Activated CD4-positive, alpha-beta T cell treated with anti-CD3 and anti-CD28 coated beads for 4 hours (primary cell): ENCODE results near the gene SAPCD1.
"Not testable (repeated sequence)": the region's sequence is repeated elsewhere in the genome, so short reads cannot be mapped to it uniquely, and the experiment has no call there.

Source experiments
- DNase-seq, 2 donors: peaks; one replicate each; pipeline ENCODE4 v3.0.0-alpha.2; 2020

Gene SAPCD1

DNA sequence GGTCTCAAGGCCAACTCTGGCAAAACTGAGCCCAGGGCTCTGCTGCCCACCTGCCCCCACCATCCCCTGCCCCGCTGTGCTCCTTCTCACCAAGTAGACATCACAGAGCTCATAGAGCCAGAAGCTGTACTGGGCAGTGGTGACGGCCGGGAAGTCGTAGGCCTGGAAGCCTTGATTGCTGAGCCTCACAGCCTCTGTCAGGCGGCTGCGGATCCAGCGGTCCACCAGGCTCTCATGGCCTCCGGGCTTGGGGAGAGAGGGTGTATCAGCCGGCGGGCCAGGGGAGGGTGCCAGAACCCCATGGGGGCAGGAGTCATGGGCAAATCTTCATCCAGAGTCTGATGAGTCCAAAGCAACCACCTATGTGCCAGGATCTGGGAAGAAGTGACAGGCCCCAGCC, 17.5 kb downstream of the SAPCD1 start:
- no peak for DNase-seq

DNA sequence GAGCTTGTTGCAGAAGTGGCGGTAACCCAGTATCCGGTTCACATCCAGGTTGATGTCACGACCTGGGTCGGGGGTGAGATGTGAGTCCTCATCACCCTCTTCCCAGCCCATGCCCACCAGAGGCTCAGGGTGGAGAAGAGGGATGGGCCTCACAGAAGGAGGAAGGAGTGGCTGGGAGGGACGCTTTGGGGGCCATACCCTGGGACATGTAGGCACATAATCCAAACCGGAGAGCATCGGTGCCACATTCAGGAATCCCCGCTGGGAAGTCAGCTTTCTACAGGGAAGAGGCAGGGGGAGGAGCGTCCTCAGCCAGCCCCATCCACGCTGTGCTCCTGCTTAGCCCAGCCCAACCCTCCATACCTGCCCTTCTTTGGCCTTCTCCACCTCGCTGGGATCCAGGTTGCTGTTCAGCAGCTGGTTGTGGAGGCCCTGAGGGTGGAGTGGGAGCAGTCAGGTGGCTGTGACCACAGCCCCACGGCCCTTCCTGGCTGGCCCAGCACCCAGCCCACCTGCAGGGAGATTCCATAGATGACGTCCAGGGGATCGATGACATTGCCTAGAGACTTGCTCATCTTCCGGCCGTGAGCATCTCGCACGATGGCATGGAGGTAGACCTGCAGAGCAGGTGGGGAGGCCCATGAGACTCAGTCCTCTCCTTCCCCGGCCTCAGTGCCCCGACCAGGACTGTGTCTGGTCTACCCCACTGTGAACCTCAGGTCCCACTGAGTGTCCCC, 18.2 kb downstream of the SAPCD1 start:
- DNase-seq, result no peak

DNA sequence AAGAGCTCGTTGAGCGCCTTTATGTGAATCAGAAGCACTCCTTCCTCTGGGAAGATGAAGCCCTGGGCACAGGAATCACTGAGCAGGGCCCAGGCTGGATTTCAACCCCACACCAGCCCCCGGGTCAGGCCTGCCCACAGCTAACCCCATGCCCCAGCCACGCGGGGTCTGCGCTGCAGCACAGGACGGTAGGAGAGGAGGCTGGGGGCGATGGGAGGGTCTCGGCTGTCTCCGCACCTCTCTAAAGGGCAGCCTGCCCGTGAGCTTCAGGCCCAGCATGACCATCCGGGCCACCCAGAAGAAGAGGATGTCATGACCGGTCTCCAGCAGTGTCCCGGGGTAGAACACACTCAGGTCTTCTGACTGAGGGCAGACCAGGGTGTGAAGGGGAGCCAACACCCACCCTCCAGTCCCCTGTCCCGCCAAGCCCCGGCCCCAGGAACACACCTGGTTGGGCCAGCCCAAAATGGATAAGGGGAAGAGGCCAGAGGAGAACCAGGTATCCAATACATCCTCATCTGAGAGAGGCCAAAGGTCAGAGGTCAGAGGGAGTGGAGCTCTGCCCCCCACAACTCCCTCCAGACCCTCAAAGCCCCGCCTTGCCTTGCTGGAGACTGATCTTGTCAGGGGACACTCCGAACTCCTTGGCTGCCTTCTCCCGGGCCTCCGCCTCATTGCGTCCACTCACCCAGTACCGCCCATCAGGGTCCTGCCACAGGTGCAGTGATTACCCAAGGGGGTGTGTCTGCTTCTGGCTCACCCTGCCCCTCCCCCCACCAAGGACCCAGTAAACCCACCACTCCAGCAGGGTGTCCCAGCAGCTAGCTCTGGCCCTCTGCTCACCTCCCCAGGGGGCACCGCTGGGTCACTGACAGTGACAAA, 19.0 kb downstream of the SAPCD1 start:
- DNase-seq, result no peak

DNA sequence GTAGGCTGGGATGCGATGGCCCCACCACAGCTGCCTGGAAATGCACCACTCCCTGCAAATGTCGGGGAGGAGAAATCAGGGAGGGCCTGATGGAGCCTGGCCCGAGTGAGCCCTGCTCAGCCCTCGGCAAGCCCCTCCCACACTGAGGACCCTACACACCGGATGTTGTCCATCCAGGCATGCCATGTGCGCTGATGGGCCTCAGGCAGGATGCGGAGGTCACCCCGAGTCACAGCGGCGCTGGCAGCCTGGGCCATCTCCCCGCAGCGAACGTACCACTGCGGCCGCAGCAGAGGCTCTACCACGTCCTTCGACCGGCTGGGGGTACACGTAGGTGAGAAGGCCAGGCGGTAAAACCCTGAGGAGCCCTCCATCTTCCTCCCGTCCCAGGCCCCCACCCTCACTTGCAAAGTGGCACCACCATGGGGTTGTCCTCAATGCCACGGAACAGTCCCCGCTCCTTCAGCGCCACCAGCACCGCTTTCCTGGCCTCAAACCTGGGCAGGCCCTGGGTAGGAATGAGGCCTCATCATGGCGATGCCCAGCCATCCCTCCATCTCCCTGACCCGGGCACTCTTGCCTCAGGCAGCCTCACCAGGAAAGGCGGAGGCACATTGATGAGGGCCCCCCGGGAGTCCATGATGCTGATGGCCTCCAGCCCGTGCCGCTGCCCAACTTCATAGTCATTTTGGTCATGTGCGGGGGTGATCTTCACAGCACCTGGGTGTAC, 19.8 kb downstream of the SAPCD1 start:
- DNase-seq, result no peak

DNA sequence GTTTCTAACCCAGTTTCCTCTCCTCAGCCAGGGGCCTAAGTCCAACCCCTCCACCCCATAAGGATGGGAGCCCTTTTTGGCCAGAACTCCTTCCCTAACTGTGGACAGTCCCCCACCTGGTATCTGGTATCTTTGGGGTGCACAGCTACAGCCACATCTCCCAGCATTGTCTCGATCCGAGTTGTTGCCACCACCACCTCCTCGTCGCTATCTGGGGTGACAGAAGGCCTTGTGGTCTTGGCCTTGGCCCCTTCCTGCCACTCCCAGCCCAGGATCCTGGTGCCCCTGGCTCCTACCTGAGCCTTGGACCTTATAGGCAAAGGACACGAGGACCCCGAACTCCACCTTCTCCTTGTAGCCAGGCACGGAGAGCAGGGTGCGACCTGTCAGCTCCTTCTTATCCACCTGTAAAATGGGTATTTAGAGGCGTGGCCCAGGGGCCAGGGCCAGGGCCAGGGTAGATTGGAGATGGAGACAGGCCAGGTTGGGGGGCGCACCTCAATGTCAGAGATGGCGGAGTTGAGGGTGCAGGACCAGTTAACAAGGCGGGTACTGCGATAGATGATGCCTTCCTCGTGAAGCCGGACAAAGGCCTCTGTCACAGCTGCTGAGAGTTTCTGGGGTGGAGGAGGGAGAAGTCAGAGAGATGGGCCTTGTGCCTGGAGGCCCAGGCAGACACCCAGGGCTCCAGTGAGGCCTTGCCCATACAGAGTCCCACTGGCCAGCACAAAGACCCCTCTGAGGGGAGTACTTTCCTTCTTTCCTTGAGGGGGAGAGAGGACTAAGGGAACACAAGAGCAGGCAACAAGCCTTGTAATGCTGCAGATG, 21.9 kb downstream of the SAPCD1 start:
- no peak for DNase-seq

DNA sequence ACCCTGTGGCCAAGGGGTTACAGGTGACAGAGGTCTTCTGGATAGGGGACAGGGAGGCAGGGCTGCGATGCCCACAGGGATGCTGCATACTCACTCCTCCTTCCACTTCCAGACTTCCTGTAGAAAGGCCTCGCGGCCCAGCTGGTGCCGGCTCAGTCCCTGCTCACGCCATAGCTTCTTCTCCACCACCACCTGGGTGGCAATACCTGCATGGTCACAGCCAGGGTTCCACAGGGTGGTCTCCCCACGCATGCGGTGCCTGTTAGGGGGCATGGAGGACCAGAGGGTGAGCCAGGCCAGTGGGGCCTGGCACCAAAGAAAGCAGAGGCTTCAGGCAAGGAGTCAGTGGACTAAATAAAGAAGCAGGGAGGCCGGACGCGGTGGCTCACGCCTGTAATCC, 23.0 kb downstream of the SAPCD1 start:
- DNase-seq, result no peak

DNA sequence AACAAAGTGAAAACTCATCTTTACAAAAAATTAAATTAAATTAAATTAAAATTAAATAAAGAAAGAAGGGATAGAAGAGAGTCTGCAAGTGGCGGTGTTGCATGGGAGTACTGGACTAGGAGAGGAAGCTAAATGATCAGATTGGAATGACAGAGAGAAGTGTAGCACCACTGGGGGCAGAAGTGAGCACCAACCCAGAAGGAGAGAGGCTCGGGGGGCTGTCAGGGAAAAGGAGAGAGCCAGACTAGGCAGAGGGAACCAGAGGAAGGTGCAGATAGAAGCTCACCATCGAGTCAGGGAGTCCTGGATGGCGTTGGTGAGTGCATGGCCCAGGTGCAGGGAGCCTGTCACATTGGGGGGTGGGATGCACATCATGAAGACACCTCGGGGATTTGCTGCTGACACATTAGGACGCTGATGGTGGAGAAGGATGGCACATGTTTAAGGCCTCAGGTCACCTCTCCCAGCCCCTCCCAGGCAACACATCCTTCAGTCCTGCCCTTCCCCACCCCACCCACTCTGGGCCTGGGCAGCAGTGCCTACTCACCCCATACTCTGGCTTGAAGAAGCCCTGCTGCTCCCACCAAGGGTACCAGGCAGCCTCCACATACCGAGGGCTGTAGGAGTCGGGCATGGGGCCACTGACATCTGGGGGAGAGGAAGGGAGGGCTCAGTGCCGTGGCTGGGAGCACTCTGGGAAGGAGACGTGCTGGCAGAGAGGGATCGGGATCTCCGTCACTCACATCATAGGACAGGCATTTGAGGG, 29.1 kb downstream of the SAPCD1 start:
- peak in 1 of 2 donors; percentile 41 for DNase-seq

DNA sequence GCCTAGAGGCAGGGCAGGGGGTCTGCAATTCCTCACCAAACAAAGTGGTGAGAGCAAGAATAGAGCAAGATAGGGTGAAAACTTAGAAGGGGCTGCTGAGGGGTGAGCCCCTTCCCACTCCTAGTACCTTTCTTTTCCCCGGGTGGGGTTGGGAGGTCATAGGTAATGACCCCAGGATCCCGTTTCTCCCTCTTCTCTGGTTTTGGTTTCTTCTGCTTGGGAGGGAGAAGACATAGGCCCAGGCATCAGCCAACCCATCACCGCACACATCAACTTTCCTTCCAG, 29.6 kb downstream of the SAPCD1 start:
- no peak for DNase-seq

DNA sequence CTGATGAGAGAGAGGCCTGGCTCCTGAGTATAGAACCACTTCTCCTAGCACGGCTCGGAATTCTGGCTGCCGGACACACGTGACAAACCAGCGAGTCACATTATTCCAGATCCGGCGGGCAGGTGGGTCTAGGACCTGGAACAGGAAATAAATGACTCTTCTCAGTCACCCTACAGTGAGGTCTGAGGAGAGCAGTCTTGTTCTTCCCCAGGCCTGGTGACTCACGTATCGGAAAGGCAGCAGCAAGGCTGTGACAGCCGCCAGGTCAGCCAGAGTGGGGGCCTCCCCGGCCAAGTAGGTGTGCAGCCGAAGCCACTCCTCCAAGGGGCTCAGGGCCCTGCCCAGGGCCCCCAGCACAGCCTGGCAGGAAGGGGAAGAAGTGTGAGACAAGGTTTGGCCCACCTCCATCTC, 30.3 kb downstream of the SAPCD1 start:
- DNase-seq, result peak in 1 of 2 donors; percentile 16

DNA sequence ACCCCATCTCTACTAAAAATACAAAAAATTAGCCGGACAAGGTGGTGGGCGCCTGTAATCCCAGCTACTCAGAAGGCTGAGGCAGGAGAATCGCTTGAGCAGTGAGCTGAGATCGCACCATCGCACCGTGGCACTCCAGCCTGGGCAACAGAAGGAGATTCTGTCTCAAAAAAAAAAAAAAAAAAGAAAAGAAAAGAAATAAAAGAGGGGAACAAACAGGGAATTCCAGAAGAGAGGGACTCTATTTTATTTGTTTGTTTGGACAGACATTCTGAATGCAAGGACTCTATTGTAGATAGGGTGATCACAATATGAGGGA, 31.4 kb downstream of the SAPCD1 start:
- DNase-seq, result not testable (repeated sequence)

DNA sequence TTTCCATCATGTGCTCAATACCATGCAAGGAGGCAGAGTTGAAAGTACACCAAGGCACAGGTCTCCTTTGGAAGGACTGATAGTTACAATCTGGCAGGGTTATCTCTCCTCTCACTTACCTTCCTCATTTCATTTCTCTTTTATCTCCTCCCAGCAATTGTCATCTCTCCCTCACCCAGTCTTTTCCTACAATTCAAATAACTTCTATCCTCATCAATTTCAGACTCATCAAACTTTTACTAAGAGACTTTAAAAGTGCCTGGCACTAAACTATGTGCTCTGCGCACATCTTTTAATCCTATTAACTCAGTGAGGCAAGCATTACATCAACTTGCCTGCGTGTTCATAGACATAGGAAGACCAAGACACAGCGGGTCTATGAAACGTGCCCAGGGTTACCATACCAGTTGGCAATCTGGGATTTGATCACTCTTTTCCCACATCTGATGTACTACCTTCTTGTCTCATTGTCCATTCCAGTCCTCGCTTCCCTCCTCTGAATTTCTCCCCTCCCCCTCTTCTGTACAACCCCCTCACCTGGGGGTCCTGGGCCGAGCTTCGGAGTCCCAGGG, 31.9 kb downstream of the SAPCD1 start:
- no peak for DNase-seq

DNA sequence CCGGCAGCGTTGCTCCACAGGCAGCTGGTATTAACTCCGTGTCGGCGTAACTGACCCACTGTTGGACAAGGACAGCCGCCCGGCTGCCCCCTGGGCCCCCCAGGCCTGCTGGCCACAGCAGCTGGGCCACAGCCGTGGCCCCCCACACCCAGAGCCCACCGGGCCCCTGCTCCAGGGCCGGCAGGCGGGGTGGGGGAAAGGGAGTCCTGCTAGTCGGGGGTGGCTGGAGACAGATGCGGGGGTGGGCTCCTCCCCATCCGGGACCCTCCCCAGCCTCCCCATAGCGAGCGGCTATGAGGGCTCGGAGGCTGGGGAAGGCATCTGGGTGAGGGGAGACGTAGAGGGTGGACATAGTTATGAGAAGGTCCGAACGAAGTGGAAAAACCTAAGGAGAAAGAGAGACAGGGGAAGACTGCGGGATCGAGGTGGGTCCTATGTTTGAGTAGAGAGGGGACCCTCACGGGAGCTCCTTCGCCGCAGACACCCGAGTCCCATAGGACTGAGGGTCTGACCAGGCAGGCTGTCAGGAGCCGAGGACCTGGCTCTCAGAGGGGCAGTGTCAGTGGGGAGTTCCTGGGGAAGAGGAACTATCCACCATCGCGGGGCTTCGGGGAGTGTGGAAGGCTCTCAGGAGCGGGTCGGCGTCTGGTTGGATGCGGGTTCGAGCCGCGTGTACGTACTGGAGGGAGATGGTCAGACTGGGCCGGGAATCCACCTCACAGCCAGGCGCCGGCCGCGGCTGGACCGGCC, 32.6 kb downstream of the SAPCD1 start:
- peak in 1 of 2 donors; percentile 27 for DNase-seq

DNA sequence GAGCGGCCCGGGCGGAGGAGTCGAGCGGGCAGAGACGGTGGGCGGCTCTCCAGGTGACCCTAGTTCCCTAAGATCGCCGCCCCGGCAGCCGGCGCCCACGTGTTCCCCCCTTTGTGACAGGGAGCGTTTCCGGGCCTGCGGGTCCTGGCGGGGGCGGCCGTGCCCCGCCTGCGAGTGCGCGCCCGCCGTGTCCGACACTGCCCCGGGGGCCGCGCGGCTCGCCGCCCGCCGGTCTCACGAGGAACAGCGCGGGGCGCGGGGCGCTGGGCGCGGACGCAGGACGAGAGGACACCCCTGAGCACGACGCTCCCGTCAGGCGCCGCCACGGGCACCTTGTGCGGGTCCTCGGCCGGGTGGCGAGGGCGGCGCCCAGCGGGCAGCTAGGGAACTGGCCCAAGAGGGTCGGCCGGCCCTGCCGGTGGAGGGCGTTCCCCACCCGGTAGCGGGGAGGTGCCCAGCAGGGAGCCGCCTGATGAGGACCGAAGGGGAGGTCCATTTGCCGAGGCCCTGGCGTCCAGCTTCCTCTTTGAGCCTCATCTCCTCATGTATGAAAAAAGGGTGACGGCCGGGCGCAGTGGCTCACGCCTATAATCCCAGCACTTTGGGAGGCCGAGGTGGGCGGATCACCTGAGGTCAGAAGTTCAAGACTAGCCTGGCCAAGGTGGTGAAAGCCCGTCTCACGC, 33.3 kb downstream of the SAPCD1 start, which contains the start of gene VARS1:
Gene VARS1, minus strand, starts transcription at position 137 of the 683 bp plus-strand sequence. CDS start 535 bp downstream, outside the sequence.
- peak; percentile 77 to 85 for DNase-seq

DNA sequence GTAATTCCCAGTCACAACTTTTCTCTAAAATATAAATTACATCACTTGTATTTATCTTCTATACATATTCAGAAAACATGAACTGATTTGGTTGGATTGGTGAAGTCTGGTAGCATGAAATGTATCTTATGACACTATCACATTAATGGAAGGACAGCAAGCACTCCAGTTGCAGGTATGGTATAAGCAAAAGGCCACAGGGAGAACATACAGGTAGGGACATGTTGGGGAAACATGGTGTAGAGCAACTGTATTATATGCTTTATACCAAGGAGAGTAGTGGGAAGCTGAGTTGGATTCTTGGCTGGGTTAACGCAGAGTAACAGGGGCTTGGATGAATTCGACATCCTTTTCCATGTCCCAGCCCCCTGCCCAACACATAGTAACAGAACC, 34.5 kb downstream of the SAPCD1 start:
- no peak for DNase-seq

DNA sequence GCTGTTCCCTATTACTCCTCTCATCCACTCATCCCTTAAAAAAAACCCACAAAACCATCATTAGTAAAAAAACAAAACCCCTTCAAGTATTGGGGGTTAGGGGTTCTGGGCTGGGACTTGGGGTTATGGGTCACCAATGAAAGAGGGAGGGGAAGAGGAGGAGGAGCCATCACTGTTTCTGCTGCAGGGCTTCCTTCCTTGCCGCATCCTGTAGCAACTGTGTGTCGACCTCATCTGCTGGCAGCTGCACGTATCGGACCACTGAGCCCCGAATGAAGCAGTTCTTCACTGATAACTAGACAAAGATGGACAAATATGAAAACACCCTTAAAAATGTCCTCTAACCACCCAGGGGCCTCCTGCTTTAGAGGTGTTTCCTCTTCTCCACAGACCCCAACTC, 35.1 kb downstream of the SAPCD1 start:
- DNase-seq, result peak; percentile 25 to 39

DNA sequence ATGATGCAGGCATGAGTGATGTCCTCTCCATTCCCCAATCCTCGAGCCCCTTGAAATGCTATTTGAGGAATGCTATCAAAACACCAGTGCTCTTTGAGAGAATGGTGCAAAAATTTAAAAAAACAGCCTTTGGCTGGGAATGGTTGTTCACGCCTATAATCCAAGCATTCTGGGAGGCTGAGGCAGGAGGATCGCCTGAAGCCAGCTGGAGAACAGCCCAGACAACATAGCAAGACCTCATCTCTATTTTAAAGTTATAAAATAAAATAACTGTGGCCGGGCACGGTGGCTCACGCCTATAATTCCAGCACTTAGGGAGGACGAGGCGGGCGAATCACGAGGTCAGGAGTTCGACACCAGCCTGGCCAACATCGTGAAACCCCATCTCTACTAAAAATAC, 37.3 kb downstream of the SAPCD1 start:
- DNase-seq, result no peak

DNA sequence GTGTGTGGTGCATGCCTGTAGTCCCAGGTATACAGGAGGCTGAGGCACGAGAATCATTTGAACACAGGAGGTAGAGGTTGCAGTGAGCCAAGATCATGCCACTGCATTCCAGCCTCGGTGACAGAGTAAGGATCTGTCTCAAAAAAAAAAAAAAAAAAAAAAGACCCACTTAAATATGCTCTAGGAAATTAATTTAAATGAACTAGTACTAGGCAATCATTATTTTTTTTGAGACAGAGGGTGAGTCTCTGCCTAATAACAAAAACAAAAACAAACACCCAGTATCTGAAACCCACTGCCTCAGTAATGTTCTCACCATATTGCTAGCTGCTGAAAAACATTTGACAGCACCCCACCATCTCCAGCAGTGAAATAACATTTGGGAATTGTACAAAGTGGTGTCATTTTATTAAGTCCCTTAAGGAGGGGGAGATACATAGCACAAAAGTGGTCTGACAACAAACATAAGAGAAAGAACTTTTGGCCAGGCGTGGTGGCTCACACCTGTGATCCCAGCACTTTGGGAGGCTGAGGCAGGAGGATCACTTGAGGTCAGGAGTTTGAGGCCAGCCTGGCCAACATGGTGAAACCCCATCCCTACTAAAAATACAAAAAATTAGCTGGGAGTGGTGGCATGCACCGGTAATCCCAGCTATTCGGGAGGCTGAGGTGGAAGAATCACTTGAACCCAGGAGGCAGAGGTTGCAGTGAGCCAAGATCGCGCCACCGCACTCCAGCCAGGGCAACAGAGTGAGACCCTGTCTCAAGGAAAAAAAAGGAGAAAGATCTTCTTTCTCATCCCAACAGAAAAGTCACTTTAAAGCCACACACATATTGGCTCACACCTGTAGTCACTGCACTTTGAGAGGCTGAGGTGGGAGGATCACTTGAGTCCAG, 38.8 kb downstream of the SAPCD1 start:
- not testable (repeated sequence) for DNase-seq

DNA sequence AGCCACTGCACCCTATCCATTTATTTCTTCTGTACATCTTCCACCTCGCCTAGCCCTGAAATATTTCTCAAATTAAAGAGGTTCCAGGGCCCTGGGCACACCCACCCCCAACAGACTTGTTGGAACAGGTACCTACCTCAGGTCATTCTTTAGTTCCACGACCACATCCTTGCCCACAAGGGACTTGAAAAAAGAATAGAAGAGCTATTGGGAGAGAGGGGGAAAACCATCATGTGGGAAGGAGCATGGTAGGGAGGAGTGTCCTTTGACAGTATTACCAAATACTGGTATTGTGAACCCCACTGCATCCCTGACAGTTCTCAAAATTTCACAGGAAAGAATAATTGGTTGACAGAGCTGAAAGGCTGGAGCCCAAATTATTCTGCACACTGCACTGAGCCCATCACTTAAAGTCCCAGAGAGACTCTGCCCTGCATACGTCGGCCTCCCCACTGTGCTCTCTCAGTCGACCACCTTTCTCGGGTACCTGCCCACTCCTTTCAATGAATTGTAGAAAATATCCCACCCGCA, 43.5 kb downstream of the SAPCD1 start:
- DNase-seq, result no peak
